ENCODE data around the gene MYO1A. TPM values are rescaled to one million over a fixed set of nuclear protein-coding genes. Genes with fewer than 3 reads are reported as not detected.
"Not testable (repeated sequence)": the region's sequence is repeated elsewhere in the genome, so short reads cannot be mapped to it uniquely, and the experiment has no call there.

MYO1A gene
- total and polyA plus RNA-seq, 2 of the 13 experiments (the other 11 are each of a cell fraction or from before 2014, with no cell fraction given): 5.3 to 6.0 TPM

GRCh38 chr12:57025196-57025595, 24.7 kb downstream of the MYO1A start (continued):
- TF ChIP-seq, protein P1, sequence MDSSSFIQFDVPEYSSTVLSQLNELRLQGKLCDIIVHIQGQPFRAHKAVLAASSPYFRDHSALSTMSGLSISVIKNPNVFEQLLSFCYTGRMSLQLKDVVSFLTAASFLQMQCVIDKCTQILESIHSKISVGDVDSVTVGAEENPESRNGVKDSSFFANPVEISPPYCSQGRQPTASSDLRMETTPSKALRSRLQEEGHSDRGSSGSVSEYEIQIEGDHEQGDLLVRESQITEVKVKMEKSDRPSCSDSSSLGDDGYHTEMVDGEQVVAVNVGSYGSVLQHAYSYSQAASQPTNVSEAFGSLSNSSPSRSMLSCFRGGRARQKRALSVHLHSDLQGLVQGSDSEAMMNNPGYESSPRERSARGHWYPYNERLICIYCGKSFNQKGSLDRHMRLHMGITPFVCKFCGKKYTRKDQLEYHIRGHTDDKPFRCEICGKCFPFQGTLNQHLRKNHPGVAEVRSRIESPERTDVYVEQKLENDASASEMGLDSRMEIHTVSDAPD (CRISPR knock-in tag; IDR thresholded peaks at IDR 0.05): no peak
- TF ChIP-seq HNRNPH1 (optimal IDR thresholded peaks at IDR 0.05; ENCODE audit: low read depth, low read length) (no peak), SP2 (CRISPR knock-in tag; IDR thresholded peaks at IDR 0.05) (no peak), ZNF607 (CRISPR knock-in tag; IDR thresholded peaks at IDR 0.05; ENCODE audit: borderline replicate concordance) (no peak), KLF15 (CRISPR knock-in tag; IDR thresholded peaks at IDR 0.05; ENCODE audit: borderline replicate concordance) (no peak), FOSL1 (CRISPR knock-in tag; IDR thresholded peaks at IDR 0.05; ENCODE audit: borderline replicate concordance) (no peak)
- TF ChIP-seq, protein P2, sequence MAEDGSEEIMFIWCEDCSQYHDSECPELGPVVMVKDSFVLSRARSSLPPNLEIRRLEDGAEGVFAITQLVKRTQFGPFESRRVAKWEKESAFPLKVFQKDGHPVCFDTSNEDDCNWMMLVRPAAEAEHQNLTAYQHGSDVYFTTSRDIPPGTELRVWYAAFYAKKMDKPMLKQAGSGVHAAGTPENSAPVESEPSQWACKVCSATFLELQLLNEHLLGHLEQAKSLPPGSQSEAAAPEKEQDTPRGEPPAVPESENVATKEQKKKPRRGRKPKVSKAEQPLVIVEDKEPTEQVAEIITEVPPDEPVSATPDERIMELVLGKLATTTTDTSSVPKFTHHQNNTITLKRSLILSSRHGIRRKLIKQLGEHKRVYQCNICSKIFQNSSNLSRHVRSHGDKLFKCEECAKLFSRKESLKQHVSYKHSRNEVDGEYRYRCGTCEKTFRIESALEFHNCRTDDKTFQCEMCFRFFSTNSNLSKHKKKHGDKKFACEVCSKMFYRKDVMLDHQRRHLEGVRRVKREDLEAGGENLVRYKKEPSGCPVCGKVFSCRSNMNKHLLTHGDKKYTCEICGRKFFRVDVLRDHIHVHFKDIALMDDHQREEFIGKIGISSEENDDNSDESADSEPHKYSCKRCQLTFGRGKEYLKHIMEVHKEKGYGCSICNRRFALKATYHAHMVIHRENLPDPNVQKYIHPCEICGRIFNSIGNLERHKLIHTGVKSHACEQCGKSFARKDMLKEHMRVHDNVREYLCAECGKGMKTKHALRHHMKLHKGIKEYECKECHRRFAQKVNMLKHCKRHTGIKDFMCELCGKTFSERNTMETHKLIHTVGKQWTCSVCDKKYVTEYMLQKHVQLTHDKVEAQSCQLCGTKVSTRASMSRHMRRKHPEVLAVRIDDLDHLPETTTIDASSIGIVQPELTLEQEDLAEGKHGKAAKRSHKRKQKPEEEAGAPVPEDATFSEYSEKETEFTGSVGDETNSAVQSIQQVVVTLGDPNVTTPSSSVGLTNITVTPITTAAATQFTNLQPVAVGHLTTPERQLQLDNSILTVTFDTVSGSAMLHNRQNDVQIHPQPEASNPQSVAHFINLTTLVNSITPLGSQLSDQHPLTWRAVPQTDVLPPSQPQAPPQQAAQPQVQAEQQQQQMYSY (CRISPR knock-in tag; IDR thresholded peaks at IDR 0.05): no peak

DNA sequence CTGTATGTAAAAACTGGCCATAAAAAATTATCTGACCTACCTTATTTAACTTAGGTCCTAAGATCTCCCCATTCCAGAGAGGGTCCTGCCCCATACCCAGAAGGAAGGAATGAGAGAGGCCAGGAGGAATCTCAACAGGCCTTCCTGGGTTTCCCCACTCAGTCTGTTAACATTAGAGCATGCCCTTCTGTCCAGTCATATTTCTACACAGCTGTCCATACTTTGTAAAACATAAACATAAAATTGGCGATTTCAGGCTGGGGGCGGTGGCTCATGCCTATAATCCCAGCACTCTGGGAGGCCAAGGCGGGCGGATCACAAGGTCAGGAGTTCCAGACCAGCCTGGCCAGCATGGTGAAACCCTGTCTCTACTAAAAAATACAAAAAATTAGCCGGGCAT, 27.6 kb downstream of the MYO1A start:
- 66% methylated on average over 3 of the region's 5 CpGs for WGBS (ENCODE audit: low lambda C conversion rate)
- CTCF ChIA-PET (ENCODE audit: low intra/inter-chr PET ratio, low total read pairs): not testable (repeated sequence)

More for the DNA sequence above, 27.6 kb downstream of the MYO1A start:
- H3K36me3 ChIP-seq (replicated peaks in 1 of 2; ENCODE audit: control insufficient read depth in 1 of 2, insufficient read depth in 2 of 2, low read length in 2 of 2); H3K79me2 ChIP-seq (ENCODE audit: insufficient read depth, low read length); H4K20me1 ChIP-seq (ENCODE audit: insufficient read depth, low read length); POLR2A ChIA-PET; H2AFZ ChIP-seq (ENCODE audit: low read length); H3K9me3 ChIP-seq (ENCODE audit: low read length); DNase-seq (ENCODE audit: low spot score); in situ Hi-C loops (cut with HindIII; ENCODE audit: extremely low pct_ligation_motif_present, low pct_unique_long_range_greater_than_20kb); H3K27ac ChIP-seq (ENCODE audit: extremely low read length, insufficient read depth, low read length); H3K9ac ChIP-seq (ENCODE audit: insufficient read depth, low read depth, low read length); BruUV-seq (replicated peaks); FAIRE-seq; H3K4me2 ChIP-seq (ENCODE audit: low read depth, low read length); intact Hi-C loops (cut with micrococcal nuclease; ENCODE audit: unreplicated experiment); H3K27me3 ChIP-seq (ENCODE audit: control insufficient read depth in 1 of 2, insufficient read depth in 2 of 2, low read length in 2 of 2); ATAC-seq; H3K4me3 ChIP-seq (replicated peaks in 1 of 3; ENCODE audit: insufficient read depth in 1 of 3, low read depth in 2 of 3, low read length in 3 of 3): not testable (repeated sequence)
- H3K4me1 ChIP-seq (ENCODE audit: insufficient read depth, low read length): peaks cover 21% of the 10 kb centered on the region

Data from HepG2 (cell line).